ENCODE data around the gene PROM1.

The PROM1 gene

DNA sequence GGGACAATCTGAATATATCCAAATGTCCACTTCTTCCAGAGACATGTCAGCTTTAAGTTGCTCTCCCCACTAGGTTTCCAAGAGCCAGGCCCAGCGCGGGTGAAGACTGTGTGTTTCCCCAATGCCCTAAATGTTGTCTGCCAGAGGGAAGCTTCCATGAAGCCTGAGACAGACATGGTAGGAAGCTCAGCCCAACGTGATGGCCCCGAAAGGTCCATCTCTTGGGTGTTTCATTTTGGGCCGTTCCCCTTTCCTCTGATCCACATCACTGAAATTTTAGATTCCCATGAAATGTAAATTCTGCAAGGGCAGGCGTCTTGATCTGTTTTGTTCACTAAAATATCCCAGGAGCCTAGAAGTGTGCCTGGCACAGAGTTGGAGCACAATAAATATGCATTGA is 25.4 kb upstream of the PROM1 start:
- no peak for DNase-seq

DNA sequence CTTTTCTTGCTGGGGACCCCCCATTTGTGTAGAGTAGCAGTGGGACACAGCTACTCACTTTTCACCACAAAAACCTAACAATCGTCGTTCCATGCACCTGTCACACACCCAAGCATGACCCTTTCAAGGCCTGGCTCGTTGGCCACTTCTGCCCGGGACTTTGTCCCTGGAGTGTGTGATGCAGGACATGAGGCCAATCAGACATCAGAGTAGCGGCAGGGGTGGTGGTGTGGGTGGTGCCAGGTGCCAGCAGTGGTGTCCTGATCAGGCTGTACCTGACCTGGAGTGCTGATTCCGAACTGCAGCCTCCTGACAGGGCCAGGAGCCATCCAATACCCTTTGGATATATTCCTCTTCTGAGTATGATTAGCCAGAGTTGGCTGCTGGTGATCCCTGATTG is 23.1 kb upstream of the PROM1 start:
- no peak for DNase-seq

DNA sequence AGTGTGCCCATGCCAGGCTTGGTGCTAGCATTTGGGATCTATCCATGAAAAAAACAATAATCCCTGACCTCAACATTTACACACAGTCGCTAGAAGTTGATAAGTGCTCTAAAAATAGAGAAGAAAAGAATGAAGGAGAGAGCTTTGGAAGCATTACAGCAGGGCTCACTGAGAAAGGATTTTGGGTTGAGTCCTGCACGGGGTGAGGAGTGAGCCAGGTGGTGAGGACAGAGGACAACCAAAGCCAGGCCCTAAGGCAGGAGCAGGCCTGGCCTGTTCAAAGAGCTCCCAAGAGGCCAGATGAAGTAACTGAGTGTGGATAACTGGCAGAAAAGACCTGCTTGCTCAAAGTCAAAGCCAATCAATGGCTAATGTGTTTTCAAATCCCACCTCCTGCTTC is 20.7 kb upstream of the PROM1 start:
- no peak for DNase-seq

DNA sequence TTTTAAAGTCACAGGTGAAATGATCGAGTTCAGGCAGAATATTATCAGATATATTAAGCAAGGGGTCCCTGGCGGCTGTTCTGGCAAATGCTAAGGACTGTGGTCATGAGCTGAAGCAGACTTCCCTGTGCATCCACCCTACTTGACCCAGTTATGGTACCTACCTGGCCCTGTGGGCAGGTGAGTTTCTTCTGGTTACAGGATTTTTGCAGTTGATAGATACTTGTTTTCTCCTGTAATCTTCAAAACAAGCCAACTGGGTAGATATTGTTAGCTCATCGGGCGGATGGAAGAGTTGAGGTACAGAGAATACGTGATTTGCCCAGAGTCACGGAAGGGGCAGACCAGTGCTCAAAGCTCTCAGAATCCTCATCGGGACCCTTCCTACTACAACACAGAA is 18.5 kb upstream of the PROM1 start:
- DNase-seq: no peak

DNA sequence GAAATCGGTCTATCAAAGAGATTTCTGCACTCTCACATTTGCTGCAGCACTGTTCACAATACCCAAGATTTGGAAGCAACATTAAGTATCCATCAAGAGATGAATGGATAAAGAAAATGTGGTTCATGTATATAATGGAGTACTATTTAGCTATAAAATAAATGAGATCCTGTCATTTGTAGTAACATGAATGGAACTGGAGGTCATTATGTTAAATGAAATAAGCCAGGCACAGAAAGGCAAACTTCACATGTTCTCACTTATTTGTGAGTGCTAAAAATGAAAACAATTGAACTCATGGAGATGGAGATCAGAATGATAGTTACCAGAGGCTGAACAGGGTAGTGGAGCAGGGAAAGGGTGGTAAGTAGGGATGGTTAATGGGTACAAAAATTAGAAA is 17.0 kb upstream of the PROM1 start:
- no peak for DNase-seq

DNA sequence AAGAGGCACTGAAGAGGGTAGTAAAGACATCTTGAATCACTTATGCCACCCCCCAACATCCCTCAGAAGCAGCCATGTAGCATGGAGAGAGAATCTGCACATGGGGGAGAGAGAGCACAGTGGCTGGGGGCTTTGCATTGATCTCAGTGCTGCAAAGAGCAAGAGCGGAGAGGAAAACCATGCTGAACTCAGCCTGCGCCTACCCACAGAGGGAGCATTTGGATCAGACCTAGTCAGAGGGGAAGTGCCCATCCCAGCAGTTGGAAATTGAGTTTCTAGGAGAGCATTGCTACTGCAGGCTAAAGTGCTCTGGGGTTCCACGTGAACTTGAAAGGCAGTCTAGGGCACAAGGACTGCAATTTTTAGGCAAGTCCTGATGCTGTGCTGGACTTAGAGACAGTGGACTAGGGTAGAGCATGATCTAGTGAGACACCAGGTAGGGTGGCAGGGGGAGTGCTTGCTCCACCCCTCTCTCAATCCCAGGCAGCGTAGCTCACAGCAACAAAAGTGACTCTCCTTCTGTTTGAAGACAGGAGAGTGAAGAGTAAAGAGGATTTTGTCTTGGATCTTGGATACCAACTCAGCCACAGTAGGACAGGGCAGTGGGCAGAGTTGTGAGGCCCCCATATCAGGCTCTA is 9.0 kb upstream of the PROM1 start:
- DNase-seq: no peak

DNA sequence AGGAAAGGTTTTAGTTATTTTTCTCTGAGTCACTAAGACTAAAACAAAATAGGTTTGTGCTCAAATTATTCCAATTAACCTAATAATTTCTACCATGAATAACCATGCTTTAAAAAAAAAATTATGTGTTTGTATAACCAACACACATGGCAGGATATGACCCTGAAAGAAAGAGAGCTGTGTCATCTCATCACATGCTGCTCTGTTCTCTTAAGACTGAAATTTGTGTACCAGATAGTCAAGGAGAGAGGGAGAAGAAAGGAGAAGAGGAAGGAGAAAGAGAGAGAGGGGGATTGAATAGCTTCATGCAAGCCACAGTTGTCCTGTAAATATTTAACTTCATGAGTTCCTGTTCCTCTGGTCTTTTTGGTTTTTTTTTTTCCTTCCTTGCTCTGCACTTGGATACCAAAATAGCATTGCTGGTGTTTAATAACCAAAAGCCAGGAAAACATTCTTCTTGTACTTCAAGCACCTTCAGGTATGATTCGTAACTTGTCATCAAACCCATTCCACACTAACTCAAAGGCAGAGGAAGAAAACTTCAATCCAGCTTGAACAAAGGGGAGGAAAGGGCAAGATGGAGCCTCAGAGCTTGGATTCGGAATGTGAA is 6.4 kb upstream of the PROM1 start:
- DNase-seq: no peak

DNA sequence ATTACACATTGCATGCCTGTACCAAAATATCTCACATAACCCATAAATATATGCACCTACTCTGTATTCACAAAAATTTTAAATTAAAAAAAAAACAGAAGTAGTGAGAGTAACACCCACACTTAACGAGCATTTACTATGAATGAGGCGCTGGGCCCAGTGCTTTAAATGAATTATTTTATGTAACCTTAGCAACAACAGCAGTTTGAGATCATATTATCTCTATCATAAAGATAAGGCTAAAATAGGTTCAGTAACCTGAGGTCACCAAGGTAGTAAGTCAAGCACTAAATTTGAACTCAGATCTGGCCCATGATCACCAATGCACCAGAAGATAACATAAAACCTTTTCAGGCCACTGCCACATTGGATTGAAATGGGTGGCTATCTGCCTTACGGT is 5.3 kb upstream of the PROM1 start:
- DNase-seq: no peak

DNA sequence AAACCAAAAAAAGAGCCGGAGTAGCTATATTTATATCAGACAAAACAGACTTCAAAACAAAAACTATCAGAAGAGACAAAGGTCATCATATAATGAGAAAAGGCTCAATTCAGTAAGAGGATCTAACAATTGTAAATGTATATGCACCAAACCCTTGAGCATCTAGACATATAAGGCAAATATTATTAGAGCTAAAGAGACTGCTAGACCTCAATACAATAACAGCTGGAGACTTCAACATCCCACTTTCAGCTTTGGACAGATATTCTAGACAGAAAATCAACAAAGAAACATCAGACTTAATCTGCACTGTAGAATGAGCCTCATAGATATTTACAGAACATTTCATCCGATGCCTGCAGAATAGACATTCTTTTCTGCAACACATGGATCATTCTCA is 4.8 kb upstream of the PROM1 start:
- no peak for DNase-seq

DNA sequence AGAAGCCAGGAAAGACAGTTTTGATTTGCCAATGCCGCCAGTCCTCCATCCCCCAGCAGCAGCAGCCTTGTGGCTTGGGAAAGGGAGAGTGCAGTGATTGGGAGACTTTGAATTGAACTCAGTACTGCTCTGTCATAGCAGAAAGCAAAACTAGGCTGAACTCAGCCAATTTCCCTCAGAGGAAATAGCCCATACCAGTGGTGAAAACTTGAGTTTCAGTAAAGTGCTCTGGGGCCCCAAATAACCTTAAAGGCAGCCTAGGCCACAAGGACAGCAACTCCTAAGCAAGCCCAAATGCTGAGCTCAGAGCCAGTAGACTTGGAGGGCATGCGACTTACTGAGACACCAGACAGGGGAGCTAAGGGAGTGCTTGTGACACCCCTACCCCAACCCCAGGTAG is 2.0 kb upstream of the PROM1 start:
- DNase-seq: no peak

DNA sequence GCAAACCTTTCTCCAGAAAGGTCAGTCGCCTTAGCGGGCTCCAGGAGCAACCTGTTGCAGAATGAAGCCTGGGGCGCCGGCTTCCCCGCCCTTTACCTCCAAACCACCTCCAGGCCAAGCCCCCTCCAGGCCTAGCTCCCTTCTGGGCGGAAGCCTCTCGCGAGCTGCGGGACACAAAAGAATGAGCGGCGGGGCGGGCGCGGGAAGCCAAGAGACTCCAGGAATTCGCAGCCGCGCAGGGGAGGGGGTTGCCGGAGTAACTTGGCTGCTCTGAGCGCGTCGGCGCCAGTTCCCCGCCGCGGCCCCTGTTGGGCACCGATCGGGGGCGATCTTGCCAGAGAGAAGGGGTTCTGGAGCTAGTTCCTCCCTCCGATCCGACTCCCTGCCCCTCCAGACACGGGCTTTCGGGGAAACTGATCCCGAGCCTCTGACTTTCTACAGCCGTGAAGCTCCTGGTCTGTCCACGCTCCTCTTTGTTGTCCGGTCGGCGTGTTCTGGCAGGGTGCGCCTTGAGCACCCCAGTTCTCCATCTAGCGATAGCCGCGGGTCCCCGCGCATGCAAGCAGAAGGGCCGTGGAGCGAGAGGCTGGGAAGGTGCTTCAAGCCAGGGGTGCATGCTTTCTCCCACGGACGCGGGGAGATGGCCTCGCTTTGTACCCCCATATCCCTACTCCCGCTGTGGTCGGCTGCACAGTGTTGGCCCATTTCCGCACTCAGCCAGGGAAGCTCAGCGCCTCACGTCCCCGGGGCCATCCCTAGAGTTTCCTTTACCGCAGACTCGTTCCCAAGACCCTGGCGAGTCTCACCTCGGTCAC is 1.2 kb downstream of the PROM1 start:
- no peak for DNase-seq

DNA sequence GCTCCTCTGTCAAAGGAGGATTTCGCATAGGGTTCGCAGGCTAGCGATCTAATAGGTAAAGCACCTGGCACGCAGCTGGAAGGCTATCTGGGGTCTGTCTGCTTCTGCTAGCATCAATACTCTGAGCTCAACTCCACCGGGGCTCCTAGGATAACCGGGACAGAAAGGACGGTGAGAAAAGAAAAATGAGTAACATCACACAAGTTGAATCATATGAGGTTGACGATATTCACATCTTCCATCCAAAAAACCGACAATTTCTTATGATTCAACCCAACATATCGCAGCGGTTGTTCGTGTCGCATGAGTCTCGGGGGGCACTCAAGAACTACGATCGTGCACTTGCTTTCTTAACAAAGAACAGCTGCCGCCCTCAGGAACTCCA is 1.8 kb downstream of the PROM1 start:
- DNase-seq: no peak

DNA sequence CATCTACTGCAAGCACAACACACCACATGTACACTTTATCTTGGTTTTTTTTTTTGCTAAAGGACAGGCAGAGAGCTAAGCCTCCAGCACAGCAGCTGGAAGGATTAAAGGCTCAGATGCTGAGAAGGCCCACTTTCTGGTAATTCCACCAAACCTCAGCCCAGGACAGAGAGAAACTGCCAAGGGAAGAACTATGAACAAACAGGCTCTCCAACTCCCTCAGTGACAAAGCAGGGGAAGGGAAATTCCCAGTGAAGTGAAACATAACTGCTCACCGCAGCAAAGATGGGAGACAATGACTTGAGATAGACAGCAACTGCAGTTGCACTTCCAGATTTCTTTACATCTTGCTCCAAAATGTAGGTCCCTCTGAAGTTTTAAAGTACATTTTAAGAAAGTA is 4.8 kb downstream of the PROM1 start:
- no peak for DNase-seq

DNA sequence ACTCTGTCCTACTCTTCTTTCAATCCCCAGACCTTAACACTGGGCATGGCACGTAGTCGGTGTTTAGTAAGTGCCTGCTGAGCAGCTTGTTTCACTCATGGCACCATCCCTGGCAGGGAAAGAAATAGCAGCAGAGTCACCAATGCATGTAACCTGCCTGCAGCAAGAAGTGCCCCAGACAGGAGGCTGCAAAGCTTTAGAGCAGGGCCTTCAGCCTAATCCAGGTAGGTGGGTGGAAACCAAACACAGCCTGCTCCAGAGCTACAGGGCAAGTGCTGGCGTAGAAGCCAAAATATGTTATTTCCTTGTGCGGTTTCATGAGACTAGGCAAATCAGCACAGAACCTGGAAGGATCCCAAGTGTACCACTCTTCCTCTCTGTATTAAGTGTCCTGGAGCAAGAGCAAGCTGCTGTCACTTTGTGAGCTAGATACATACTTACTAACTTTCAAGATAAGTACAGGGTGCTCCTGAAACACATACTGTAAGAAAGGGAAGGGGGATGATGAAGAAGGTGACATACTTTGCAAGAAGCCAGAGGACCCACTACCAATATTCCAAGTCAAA is 5.5 kb downstream of the PROM1 start:
- no peak for DNase-seq

DNA sequence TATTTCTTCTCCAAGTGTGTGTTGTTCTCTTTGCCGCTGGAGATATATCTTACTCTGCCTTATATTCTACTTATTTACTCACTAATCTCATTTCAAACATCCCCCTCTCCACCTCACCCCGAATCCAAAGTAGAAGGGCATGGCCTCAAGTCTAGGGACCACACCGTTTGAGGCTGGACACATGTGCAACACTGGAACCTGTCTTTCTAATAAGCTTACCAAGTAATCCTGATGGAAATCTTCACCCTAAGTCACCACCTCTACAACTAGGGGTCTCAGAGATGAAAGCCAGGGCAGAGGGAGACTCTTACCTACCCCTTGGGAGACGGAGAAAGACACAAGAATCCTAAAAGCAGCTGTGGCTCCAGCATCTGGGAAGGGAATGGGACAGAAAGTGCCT is 6.0 kb downstream of the PROM1 start:
- no peak for DNase-seq

DNA sequence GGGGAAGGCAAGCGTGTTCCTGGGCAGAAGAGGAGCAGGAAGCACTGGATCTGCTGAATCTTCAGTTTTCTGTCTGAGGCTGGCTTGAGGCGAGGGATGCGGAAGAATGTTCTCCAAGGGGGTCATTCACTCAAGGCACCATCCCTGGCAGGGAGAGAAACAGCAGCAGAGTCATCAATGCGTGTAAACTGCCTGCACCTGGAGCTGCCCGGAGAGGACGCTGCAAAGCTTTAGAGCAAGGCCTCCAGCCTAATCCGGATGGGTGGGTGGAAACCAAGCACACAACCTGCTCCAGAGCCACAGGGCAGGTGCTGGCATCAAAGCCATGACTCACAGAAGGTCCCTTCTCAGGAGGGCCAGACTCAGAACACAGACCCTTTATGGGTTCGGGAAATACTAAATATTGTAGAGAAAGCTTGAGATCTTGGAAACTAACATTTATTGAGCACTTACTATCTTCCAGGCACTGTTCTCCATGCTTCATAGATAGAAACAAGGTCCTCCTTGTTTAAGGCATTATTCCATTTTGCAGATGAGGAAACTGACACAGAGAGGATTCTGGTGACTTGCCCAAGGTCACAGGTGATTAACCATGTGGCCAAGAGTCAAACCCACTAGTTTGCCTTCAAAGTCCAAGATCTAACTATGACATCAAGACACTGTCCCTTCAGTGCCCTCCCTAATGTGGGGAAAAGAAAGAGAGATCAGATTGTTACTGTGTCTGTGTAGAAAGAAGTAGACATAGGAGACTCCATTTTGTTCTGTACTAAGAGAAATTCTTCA is 7.7 kb downstream of the PROM1 start:
- DNase-seq: no peak

DNA sequence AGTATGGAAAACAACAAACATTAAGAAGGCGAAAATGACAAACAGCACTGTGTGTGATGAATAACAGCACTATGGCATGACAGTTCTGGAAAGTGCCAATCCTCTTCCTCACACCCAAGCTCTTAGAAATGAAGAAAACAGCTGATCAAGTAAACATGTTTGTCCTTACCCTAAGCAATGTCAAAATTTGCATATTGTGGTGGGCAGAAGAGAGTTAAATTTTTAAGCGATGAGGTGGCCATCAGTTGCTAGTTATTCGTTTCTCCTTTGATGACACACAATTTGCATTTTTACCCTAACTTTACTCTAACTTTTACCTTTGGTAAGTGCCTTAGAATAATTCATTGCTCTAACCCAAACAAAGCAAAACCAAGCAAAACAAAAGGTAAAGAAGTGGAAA is 8.8 kb downstream of the PROM1 start:
- DNase-seq: no peak

DNA sequence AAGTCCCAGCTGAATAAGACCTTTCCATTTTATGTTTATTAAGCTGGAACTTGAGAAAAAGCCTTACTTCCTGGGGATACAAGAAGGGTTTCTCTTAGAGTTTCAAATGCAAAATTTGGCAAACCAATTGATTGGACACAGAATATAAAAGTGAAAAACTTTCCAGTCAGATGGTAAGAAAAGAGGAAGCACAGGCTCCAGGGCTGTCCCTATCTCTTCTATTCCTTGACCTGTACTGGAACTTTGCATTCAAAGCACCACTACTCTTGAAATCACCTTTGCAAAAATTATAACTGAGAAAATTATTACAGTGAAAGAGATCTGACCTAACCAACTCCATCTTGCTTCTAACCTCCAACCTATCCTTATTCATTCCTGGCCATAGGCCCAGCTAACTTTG is 11.7 kb downstream of the PROM1 start:
- DNase-seq: no peak

DNA sequence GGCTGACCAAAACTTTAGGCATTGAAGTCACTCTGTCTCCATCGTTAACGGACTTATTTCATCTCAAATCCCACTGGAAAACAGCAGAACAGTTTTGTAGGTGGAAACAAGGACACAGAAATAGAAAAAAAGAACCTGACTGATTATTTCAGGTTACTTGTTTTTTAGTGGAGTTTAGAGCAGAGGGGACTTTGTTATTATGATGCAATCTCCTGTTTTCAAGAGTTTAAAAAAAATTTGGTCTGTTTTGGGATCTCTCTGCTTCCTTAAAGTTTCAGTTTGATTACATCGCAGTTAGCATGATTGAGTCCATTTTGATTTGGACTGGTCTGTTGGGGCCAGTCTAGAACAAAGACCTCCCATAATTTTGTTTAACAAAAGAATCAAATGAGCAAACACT is 13.6 kb downstream of the PROM1 start:
- DNase-seq: no peak

DNA sequence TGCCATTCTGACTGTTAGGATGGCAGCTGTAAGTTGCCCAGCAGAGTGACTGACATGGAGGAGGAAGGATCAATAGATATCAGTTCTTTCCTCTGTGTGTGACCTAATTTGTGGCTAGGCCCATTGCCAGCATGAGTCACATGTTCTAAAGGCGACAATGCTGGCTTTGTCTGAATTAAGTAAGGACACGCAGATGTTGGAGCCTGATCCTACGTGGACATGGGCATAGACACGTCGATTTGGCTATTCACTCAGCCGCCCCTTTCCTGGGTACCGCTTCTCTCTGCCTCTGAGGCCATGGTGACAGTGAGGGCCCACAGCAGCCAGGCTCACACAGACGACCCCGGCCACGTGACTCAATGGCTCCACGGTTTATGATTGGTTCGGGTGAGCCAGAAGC is 16.3 kb downstream of the PROM1 start:
- no peak for DNase-seq

DNA sequence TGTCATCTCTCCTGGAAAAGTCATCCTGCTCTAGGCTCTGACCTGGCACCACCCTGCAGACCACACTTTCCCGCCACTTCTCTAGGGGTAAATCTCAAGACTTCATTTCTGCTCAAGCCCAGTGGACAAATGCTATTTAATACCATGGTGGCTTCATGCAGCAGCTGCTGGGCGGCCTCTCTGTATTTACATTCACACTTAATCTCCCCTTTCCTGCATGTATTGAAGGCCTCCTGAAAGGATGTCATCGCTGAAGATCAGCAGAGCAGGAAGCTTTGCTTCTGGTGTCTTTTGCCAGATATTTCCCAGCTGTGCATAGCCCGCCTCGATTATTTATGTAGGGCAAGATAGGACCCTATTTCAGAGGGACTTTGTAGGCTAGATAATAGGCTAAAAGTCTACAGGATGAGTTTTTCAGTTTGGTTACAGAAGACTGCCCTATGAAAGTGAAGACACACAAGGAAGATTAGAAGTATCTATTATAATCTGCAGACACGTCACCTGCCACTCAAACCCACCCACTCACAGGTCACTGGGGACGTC is 17.2 kb downstream of the PROM1 start:
- no peak for DNase-seq

DNA sequence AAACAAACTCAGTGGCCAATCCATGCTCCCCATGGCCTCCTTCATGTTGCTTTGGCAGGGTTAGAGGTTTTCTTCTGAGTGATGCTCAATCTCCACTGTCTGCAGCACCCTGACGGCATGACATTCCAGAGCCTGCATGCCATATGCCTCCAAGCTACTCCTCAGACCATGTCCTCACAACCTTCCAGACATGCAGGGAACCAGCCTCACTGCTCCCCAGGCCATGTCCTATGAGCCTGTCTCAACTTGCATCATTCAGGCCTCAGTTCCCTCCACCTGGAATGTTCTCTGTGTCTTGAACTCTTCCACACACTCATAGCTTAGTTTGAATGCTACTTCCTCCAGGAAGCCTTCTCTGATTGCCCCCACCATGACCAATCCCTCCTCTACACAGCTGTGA is 18.8 kb downstream of the PROM1 start:
- DNase-seq: no peak

DNA sequence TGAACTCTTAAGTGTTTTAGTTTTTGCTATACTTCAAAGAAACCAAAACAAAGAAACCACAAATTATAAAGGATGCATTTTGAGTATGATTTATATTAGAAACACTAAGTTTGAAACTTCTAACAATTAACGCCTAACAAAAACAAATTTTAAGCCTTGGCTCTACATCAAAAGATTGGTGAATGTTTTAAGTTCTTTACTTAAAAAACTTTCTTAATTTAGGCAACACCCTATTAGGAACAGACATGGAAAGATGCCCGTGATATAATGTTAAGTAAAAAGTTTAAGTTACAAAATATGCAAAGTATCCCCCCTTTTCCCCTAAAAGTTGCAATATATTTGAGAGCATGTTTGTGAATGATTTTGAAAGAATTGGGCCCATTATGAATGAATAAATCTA is 21.2 kb downstream of the PROM1 start:
- DNase-seq: no peak
